GM23248 (cell line): ENCODE results near the gene RPL41. TPM values are rescaled to one million over a fixed set of nuclear protein-coding genes. Genes with fewer than 3 reads are reported as not detected.
"Not testable (repeated sequence)": the region's sequence is repeated elsewhere in the genome, so short reads cannot be mapped to it uniquely, and the experiment has no call there.

ENCODE experiments used
- DNase-seq: peaks from one replicate; pipeline ENCODE4 v3.0.0-alpha.2; 2015
- H2AFZ ChIP-seq: fragments of 200-600 bp; sonication (generic); 2 replicates; pipeline ENCODE4 v1.6.1; 2016; ENCODE audit warnings: antibody characterized with exemption
- H3F3A ChIP-seq: fragments of 200-600 bp; sonication (generic); 2 replicates; pipeline ENCODE4 v1.6.1; 2016; ENCODE audit warnings: mild to moderate bottlenecking, antibody characterized with exemption, mixed run types; ENCODE audit not compliant: insufficient read depth
- H3K27ac ChIP-seq: fragments of 200-600 bp; sonication (generic); 2 replicates; pipeline ENCODE4 v1.5.1; 2016; ENCODE audit warnings: mild to moderate bottlenecking
- H3K27me3 ChIP-seq: fragments of 200-600 bp; sonication (generic); replicated peaks from 2 replicates; pipeline ENCODE4 v1.6.1; 2016; ENCODE audit warnings: mild to moderate bottlenecking; ENCODE audit not compliant: insufficient read depth
- H3K36me3 ChIP-seq: fragments of 200-600 bp; sonication (generic); 2 replicates; pipeline ENCODE4 v1.6.1; 2016; ENCODE audit warnings: low read depth, mild to moderate bottlenecking
- H3K4me1 ChIP-seq: fragments of 200-600 bp; sonication (generic); 2 replicates; pipeline ENCODE4 v1.6.1; 2016; ENCODE audit warnings: mild to moderate bottlenecking; ENCODE audit not compliant: insufficient read depth
- H3K4me2 ChIP-seq: fragments of 200-600 bp; sonication (generic); one replicate; pipeline ENCODE4 v1.6.1; 2016; ENCODE audit warnings: mild to moderate bottlenecking; ENCODE audit not compliant: unreplicated experiment
- H3K4me3 ChIP-seq: fragments of 200-600 bp; sonication (generic); 2 replicates; pipeline ENCODE4 v1.5.1; 2016; ENCODE audit warnings: mild to moderate bottlenecking
- H3K79me2 ChIP-seq: fragments of 200-600 bp; sonication (generic); 2 replicates; pipeline ENCODE4 v1.6.1; 2016; ENCODE audit warnings: mild to moderate bottlenecking; ENCODE audit not compliant: insufficient read depth
- H3K9ac ChIP-seq: fragments of 200-600 bp; sonication (generic); 2 replicates; pipeline ENCODE4 v1.6.1; 2016; ENCODE audit warnings: mild to moderate bottlenecking
- H3K9me2 ChIP-seq: fragments of 200-600 bp; sonication (generic); 2 replicates; pipeline ENCODE4 v1.6.1; 2016; ENCODE audit warnings: mixed run types, mild to moderate bottlenecking, moderate library complexity; ENCODE audit not compliant: insufficient read depth
- H3K9me3 ChIP-seq: fragments of 200-600 bp; sonication (generic); one replicate; pipeline ENCODE4 v1.6.1; 2017; ENCODE audit warnings: low read depth
- H4K20me1 ChIP-seq: fragments of 200-600 bp; sonication (generic); 2 replicates; pipeline ENCODE4 v1.6.0; 2016; ENCODE audit not compliant: insufficient read depth
- EZH2 ChIP-seq: fragments of 200-600 bp; sonication (generic); IDR thresholded peaks from 2 replicates; pipeline ENCODE4 v1.6.1; 2018; ENCODE audit warnings: antibody characterized with exemption, mild to moderate bottlenecking; ENCODE audit not compliant: insufficient read depth, poor library complexity, severe bottlenecking
- EZH2phosphoT487 ChIP-seq: fragments of 200-600 bp; sonication (generic); IDR thresholded peaks from 2 replicates; pipeline ENCODE4 v1.6.1; 2018; ENCODE audit warnings: antibody characterized with exemption, moderate library complexity, mild to moderate bottlenecking, low read depth; ENCODE audit not compliant: insufficient read depth
- WGBS, 2 experiments: methylation state at CpG; one replicate each; pipeline ENCODE4 v1.1.6; 2015 to 2017; ENCODE audit warnings: low lambda C conversion rate in 2 of 2, low coverage in 1 of 2; ENCODE audit errors: missing lambda C conversion rate in 2 of 2; 5-methylcytosine and 5-hydroxymethylcytosine counted together
- in situ Hi-C: fragments of 300-500 bp; cut with MboI; formaldehyde crosslinking; loops from 2 replicates; pipeline ENCODE4 v1.15.0; 2020
- polyA plus RNA-seq: library from polyadenylated mRNA; unstranded; fragments of >200 nt; fragmentation: Nextera tagmentation; extraction: Ambion mirVana; gene quantifications from 2 replicates; pipeline ENCODE4 v1.2.1, GENCODE V29; 2016
- total RNA-seq: library from RNA; depleted of rRNA; stranded (reverse); fragments of >200 nt; shearing (Covaris generic); gene quantifications from 2 replicates; pipeline ENCODE4 v1.2.3, GENCODE V29; 2014

The RPL41 gene
- total and polyA plus RNA-seq, 2 experiments from 2014 or later = 1,892 to 2,545 TPM

DNA sequence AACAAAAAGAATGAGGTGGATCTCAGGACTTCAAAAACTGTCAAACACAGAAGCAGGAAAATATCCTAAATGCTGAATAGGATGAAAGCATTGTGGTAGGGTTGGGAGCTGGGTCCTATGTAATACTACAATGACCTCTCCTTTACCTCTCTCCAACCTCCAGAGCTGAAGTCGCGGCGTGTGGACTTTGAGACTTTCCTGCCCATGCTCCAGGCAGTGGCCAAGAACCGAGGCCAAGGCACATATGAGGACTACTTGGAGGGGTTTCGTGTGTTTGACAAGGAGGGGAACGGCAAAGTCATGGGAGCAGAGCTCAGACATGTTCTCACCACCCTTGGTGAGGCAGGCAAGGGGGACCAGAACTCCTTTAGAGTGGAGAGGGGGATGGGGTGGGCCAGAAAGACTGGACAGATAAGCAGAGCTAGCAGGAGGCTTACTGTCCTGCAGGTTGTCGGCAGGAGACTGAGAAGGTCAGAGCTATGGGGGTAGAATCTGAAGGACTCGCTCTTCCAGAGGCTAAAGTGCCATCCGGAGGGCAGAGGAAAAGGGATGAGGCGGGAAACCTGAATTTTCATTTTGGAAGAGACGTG is 38.9 kb downstream of the RPL41 start:
- H3K9ac ChIP-seq = no peak overlapping the region
- in situ Hi-C loops = no loop called here
- H3K4me2 ChIP-seq = no peak overlapping the region
- no peak for TF ChIP-seq EZH2
- TF ChIP-seq EZH2phosphoT487 = no peak
- 0 out of 2 replicates have a peak, but pooled peaks cover 3% of the 10 kb centered on the region for H4K20me1 ChIP-seq
- peaks cover 9% of the 10 kb centered on the region for H3K36me3 ChIP-seq
- H3K4me3 ChIP-seq = no peak overlapping the region
- H2AFZ ChIP-seq = no peak overlapping the region
- H3K27ac ChIP-seq = no peak overlapping the region
- peaks cover 42% of the 10 kb centered on the region for H3K79me2 ChIP-seq
- 92 to 94% methylated on average over 11 of the region's 11 CpGs for WGBS, 2 experiments
- H3K4me1 ChIP-seq = peaks cover 23% of the 10 kb centered on the region
- peaks cover 37% of the 10 kb centered on the region for H3F3A ChIP-seq
- DNase-seq = no peak
- H3K9me2 ChIP-seq = no peaks in the 10 kb centered on the region
- H3K9me3 ChIP-seq = no peaks in the 10 kb centered on the region
- no peaks in the 10 kb centered on the region for H3K27me3 ChIP-seq

DNA sequence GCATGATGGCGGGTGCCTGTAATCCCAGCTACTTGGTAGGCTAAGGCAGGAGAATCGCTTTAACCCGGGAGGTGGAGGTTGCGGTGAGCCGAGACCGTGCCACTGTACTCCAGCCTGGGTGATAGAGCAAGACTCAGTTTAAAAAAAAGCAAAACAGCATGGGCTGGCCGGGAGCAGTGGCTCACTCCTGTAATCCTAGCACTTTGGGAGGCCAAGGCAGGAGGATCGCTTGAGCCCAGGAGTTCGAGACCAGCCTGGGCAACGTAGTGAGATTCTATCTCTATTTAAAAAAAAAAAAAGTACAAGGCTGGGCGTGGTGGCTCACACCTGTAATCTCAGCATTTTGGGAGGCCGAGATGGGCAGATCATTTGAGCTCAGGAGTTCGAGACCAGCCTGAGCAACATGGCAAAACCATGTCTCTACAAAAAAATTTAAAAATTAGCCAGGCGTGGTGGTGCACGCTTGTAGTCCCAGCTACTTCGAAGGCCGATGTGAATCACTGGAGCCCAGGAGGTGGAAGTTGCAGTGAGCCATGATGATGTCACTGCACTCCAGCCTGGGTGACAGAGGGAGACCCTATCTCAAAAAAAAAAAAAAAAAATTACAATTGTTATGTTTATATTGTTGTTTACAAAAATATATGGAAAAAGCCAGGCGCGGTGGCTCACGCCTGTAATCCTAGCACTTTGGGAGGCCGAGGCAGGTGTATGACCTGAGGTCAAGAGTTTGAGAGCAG is 40.2 kb downstream of the RPL41 start:
- Histone ChIP-seq H3K9ac (peak overlapping the region; percentile 70), H3K27ac (peak overlapping the region; percentile 69), H3F3A (peaks cover 47% of the 10 kb centered on the region), H3K4me1 (peaks cover 20% of the 10 kb centered on the region), H3K4me2 (peak overlapping the region; percentile 81), H3K4me3 (peak overlapping the region; percentile 72), H3K79me2 (peaks cover 55% of the 10 kb centered on the region), H2AFZ (peak overlapping the region; percentile 78)
- H3K9me3 ChIP-seq, H3K36me3 ChIP-seq, in situ Hi-C loops, H4K20me1 ChIP-seq, H3K9me2 ChIP-seq, H3K27me3 ChIP-seq: not testable (repeated sequence)
- DNase-seq = peak; percentile 56
- 77 to 80% methylated on average over 21 of the region's 21 CpGs for WGBS, 2 experiments

DNA sequence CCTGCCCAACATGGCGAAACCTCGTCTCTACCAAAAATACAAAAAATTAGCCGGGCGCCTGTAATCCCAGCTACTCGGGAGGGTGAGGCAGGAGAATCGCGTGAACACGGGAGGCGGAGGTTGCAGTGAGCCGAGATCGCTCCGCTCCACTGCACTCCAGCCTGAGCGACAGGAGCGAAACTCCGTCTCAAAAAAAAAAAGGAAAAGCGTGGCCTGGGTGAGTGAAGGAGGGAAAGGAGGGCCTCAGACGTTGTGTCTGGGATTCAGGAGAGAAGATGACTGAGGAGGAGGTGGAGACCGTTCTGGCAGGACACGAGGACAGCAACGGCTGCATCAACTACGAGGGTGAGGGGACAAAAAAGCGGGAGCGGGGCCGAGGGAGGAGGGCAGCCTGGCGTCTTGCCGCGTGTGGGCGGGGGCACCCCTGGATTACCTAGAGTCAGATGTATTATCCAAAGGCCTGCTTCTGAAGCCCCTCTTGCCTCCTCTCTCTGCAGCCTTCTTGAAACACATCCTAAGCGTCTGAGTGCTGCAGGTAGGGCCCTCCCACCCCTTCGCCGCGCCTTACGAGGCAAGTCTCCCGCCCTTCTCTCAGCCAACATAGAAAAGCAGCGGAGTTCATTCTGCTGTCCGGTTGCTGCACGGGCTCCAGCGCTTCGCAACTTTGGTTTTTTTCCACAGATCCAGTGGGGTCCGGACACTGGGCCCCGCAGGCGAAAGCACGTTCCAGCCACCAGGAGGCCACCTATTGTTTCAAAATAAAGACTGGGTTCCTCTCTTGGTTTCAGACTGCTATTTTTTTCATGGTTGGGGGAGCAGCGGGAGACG is 41.0 kb downstream of the RPL41 start:
- peaks cover 20% of the 10 kb centered on the region for H3K4me1 ChIP-seq
- H3K4me2 ChIP-seq = peak overlapping the region; percentile 81
- no peaks in the 10 kb centered on the region for H3K27me3 ChIP-seq
- peaks cover 57% of the 10 kb centered on the region for H3K79me2 ChIP-seq
- H3K27ac ChIP-seq = peak overlapping the region; percentile 69
- peaks cover 10% of the 10 kb centered on the region for H3K36me3 ChIP-seq
- peak overlapping the region; percentile 70 for H3K9ac ChIP-seq
- no peaks in the 10 kb centered on the region for H3K9me3 ChIP-seq
- TF ChIP-seq EZH2 = no peak
- no peak for TF ChIP-seq EZH2phosphoT487
- H3K4me3 ChIP-seq = peak overlapping the region; percentile 72
- in situ Hi-C loops = no loop called here
- peak overlapping the region; percentile 78 for H2AFZ ChIP-seq
- no peaks in the 10 kb centered on the region for H3K9me2 ChIP-seq
- H3F3A ChIP-seq = peaks cover 49% of the 10 kb centered on the region
- 0 out of 2 replicates have a peak, but pooled peaks cover 9% of the 10 kb centered on the region for H4K20me1 ChIP-seq
- DNase-seq = peak; percentile 89
- WGBS, 2 experiments = 3 to 5% methylated on average over 45 of the region's 45 CpGs

DNA sequence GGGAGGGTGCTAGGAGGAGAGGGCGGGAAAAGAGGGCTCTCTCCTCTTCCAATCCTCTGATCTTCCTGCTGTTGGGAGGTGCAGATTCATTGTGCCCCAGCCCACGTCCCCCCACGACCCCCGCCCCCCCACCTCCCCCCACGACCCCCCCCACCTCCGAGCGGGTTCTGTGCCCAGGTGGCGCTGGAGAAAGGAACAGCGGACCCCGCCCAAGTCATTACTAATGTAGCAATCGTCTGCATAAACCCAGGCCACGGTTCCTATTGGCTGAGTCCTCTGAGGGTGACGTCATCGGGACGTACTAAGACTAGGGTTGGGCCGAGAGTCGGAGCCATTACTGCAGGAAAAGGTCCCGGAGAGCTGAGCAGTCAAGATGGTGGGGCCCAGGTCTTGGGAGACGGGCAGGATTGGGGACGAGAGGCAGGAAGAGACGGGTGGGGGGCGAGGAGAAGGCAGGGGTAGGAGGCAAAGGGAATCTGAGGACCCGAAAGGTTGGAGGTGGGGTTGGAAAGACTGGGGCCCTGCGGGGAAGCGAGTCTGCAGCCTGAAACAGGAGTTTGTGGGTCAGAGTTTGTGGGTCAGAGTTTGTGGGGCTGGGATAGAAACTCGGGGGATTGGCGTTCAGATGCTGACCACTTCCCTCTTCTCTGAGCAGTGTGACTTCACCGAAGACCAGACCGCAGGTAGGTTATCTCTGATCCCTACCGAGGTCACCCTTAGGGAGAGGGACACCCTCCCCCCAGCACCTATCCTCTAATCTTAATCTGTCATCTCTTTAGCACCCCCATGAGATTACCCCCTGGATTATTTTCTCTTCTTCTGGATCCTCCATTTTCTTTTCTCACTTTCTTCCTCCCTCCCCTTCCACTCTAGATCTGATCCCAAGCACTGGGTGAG is 41.8 kb downstream of the RPL41 start, which contains the start of gene MYL6:
TSS of gene MYL6 (plus strand) at position 331 of the 897 bp plus-strand sequence. CDS start at position 374, 43 bp downstream.
- no peaks in the 10 kb centered on the region for H3K9me2 ChIP-seq
- peak; percentile 100 for DNase-seq
- H3K9me3 ChIP-seq = no peaks in the 10 kb centered on the region
- peaks cover 19% of the 10 kb centered on the region for H3K36me3 ChIP-seq
- peak within 1 kb of the TSS; percentile 97 for H3K9ac ChIP-seq
- H3K27ac ChIP-seq = peak within 1 kb of the TSS; percentile 89
- peaks cover 50% of the 10 kb centered on the region for H3K79me2 ChIP-seq
- TF ChIP-seq EZH2phosphoT487 (no peak), EZH2 (no peak)
- H3K4me1 ChIP-seq = peaks cover 14% of the 10 kb centered on the region
- H2AFZ ChIP-seq = peak within 1 kb of the TSS; percentile 78
- H4K20me1 ChIP-seq = 0 out of 2 replicates have a peak, but pooled peaks cover 9% of the 10 kb centered on the region
- H3K4me2 ChIP-seq = peak within 1 kb of the TSS; percentile 99
- no peaks in the 10 kb centered on the region for H3K27me3 ChIP-seq
- peak within 1 kb of the TSS; percentile 85 for H3K4me3 ChIP-seq
- in situ Hi-C loops = no loop called here
- WGBS, 2 experiments = 1% methylated on average over 24 to 30 of the region's 30 CpGs
- peaks cover 57% of the 10 kb centered on the region for H3F3A ChIP-seq
